RWPE1 (cell line): ENCODE data around the gene PAX9.

ENCODE experiments used
- CTCF ChIA-PET: fragments of 350-600 bp; sonication (Branson Sonifier 250); formaldehyde crosslinking; extraction: SDS; loops from one replicate; lab custom pipeline; 2021; lab: Yijun Ruan, JAX
- POLR2A ChIA-PET: fragments of 400-600 bp; formaldehyde crosslinking; extraction: SDS; loops from one replicate; lab custom pipeline; 2020; ENCODE audit warnings: antibody characterized with exemption; ENCODE audit not compliant: low non-redundant PET; lab: Yijun Ruan, JAX
- DNase-seq: peaks from one replicate; pipeline ENCODE4 v3.0.0; 2012; ENCODE audit warnings: low spot score
- H3K27ac ChIP-seq: fragments of 450-650 bp; 2 replicates; pipeline ENCODE4 v1.5.1; 2017
- CTCF ChIP-seq: fragments of 450-650 bp; conservative IDR thresholded peaks from 2 replicates; pipeline ENCODE4 v1.5.1; 2017; ENCODE audit warnings: low read depth, mild to moderate bottlenecking

PAX9 gene

GRCh38 chr14:36658123-36659009, 3.3 kb upstream of the PAX9 start:
- H3K27ac ChIP-seq = no peak overlapping the region
- ChIA-PET POLR2A (no interaction called here), CTCF (interaction anchor here (1.0 to 1.9 kb wide), 3 partner anchors 11 to 284 kb away, joined by 5 to 6 read pairs (median 6); no protein-coding TSS in a partner anchor)
- no peak for TF ChIP-seq CTCF
- no peak for DNase-seq

GRCh38 chr14:36659010-36659821, 2.4 kb upstream of the PAX9 start:
- no peak for TF ChIP-seq CTCF
- CTCF ChIA-PET = interaction anchor here (1.1 to 1.9 kb wide), 2 partner anchors 11 to 283 kb away, joined by 6 read pairs; no protein-coding TSS in a partner anchor
- POLR2A ChIA-PET = no interaction called here
- H3K27ac ChIP-seq = no peak overlapping the region
- no peak for DNase-seq

- no peak for DNase-seq
- TF ChIP-seq CTCF = no peak
- POLR2A ChIA-PET = no interaction called here
- no peak overlapping the region for H3K27ac ChIP-seq
- CTCF ChIA-PET = interaction anchor here (0.6 to 1.9 kb wide), 3 partner anchors 12 to 282 kb away, joined by 3 to 6 read pairs (median 6); no protein-coding TSS in a partner anchor
These were observed 1.6 kb upstream of the PAX9 start for GRCh38 chr14:36659822-36660735.

- POLR2A ChIA-PET = no interaction called here
- CTCF ChIA-PET = interaction anchor here (0.6 kb wide), 1 partner anchor 281 kb away, joined by 4 read pairs; no protein-coding TSS in a partner anchor
- no peak for TF ChIP-seq CTCF
- DNase-seq = no peak
- peak overlapping the region; percentile 72; the same call in 1 of the 2 replicates for H3K27ac ChIP-seq
These were observed 739 bp upstream of the PAX9 start for GRCh38 chr14:36660736-36661505.

GRCh38 chr14:36662258-36662542, 540 bp downstream of the PAX9 start:
- TF ChIP-seq CTCF = no peak
- ChIA-PET POLR2A (no interaction called here), CTCF (interaction anchor here (0.6 to 1.5 kb wide), 6 partner anchors 15 to 534 kb away, joined by 3 to 5 read pairs (median 3); no protein-coding TSS in a partner anchor)
- DNase-seq = no peak
- peak overlapping the region; percentile 72 for H3K27ac ChIP-seq
